Subcutaneous abdominal adipose tissue (tissue), 5 donors: ENCODE results near the gene CYBA.
A peak's percentile ranks its signal among the peaks of the same experiment; 100 is the strongest.
"Not testable (repeated sequence)": the region's sequence is repeated elsewhere in the genome, so short reads cannot be mapped to it uniquely, and the experiment has no call there.

Source experiments
- H3K27ac ChIP-seq: one replicate; pipeline ENCODE4 v1.7.0; 2013; ENCODE audit warnings: low read depth, mild to moderate bottlenecking, inconsistent platforms, low read length, moderate library complexity
- H3K27me3 ChIP-seq, 5 donors: one replicate each; pipeline ENCODE4 v1.7.0; 2013; ENCODE audit warnings: low read length in 5 of 5, inconsistent platforms in 1 of 5; ENCODE audit not compliant: control insufficient read depth in 5 of 5, insufficient read depth in 4 of 5
- H3K36me3 ChIP-seq, 5 donors: one replicate each; pipeline ENCODE4 v1.7.0; 2013; ENCODE audit warnings: low read length in 5 of 5; ENCODE audit not compliant: control insufficient read depth in 5 of 5, insufficient read depth in 5 of 5
- H3K4me1 ChIP-seq, 5 donors: one replicate each; pipeline ENCODE4 v1.7.0; 2013; ENCODE audit warnings: low read length in 5 of 5, mild to moderate bottlenecking in 3 of 5, moderate library complexity in 1 of 5; ENCODE audit not compliant: control insufficient read depth in 5 of 5, insufficient read depth in 5 of 5
- H3K4me3 ChIP-seq, 5 donors: one replicate each; pipeline ENCODE4 v1.7.0; 2013; ENCODE audit warnings: low read length in 5 of 5, low read depth in 1 of 5
- H3K9ac ChIP-seq, 5 donors: one replicate each; pipeline ENCODE4 v1.7.0; 2013; ENCODE audit warnings: low read length in 5 of 5, mild to moderate bottlenecking in 4 of 5, moderate library complexity in 3 of 5
- H3K9me3 ChIP-seq, 5 donors: one replicate each; pipeline ENCODE4 v1.7.0; 2013; ENCODE audit warnings: low read length in 5 of 5; ENCODE audit not compliant: control insufficient read depth in 5 of 5
- donor health status: healthy.
- donor health status: healthy.
- donor health status: healthy.
- donor health status: healthy.
- donor health status: healthy.

CYBA gene

GRCh38 chr16:88610080-88610479 lies 40.8 kb downstream of the CYBA start:
- peaks cover 3 to 90% (median 74%) of the 10 kb centered on the region in 5 donors for H3K36me3 ChIP-seq
- H3K9ac ChIP-seq, result no peak overlapping the region
- H3K9me3 ChIP-seq, result no peaks in the 10 kb centered on the region
- no peak overlapping the region for H3K4me3 ChIP-seq
- no peaks in the 10 kb centered on the region for H3K27me3 ChIP-seq
- no peaks in the 10 kb centered on the region for H3K4me1 ChIP-seq
- H3K27ac ChIP-seq, result no peak overlapping the region

- not testable (repeated sequence) for H3K4me1 ChIP-seq, H3K4me3 ChIP-seq, H3K27ac ChIP-seq, H3K9me3 ChIP-seq, H3K27me3 ChIP-seq, H3K9ac ChIP-seq
- H3K36me3 ChIP-seq, result peaks cover 3 to 89% (median 75%) of the 10 kb centered on the region in 5 donors
Observed at GRCh38 chr16:88609426-88609825, 41.4 kb downstream of the CYBA start.

- no peak overlapping the region for H3K4me3 ChIP-seq
- no peak overlapping the region for H3K9ac ChIP-seq
- H3K27me3 ChIP-seq, result no peaks in the 10 kb centered on the region
- H3K4me1 ChIP-seq, result no peaks in the 10 kb centered on the region
- peaks cover 3 to 75% (median 66%) of the 10 kb centered on the region in 5 donors for H3K36me3 ChIP-seq
- no peaks in the 10 kb centered on the region for H3K9me3 ChIP-seq
- H3K27ac ChIP-seq, result no peak overlapping the region
Observed at GRCh38 chr16:88608076-88608475, 42.8 kb downstream of the CYBA start.

GRCh38 chr16:88606148-88606757 lies 44.6 kb downstream of the CYBA start:
- peaks cover 3 to 74% (median 67%) of the 10 kb centered on the region in 5 donors for H3K36me3 ChIP-seq
- no peaks in the 10 kb centered on the region for H3K9me3 ChIP-seq
- no peaks in the 10 kb centered on the region for H3K27me3 ChIP-seq
- no peaks in the 10 kb centered on the region for H3K4me1 ChIP-seq
- H3K27ac ChIP-seq, result no peak overlapping the region
- no peak overlapping the region for H3K4me3 ChIP-seq
- H3K9ac ChIP-seq, result no peak overlapping the region

- H3K27ac ChIP-seq, result no peak overlapping the region
- H3K36me3 ChIP-seq, result peaks cover 3 to 74% (median 67%) of the 10 kb centered on the region in 5 donors
- no peaks in the 10 kb centered on the region for H3K27me3 ChIP-seq
- H3K9me3 ChIP-seq, result no peaks in the 10 kb centered on the region
- H3K4me1 ChIP-seq, result peaks cover 0 to 3% (median 0%) of the 10 kb centered on the region in 5 donors
- no peak overlapping the region for H3K9ac ChIP-seq
- H3K4me3 ChIP-seq, result no peak overlapping the region
Observed at GRCh38 chr16:88605186-88606147, 45.4 kb downstream of the CYBA start.

- Histone ChIP-seq H3K9me3 (no peaks in the 10 kb centered on the region), H3K27me3 (no peaks in the 10 kb centered on the region), H3K27ac (no peak overlapping the region), H3K4me1 (peaks cover 2 to 27% (median 15%) of the 10 kb centered on the region in 5 donors), H3K9ac (no peak overlapping the region), H3K36me3 (peaks cover 0 to 70% (median 63%) of the 10 kb centered on the region in 5 donors), H3K4me3 (no peak overlapping the region)
Observed at GRCh38 chr16:88602091-88602490, 48.8 kb downstream of the CYBA start.

- H3K27me3 ChIP-seq, result no peaks in the 10 kb centered on the region
- H3K4me3 ChIP-seq, result no peak overlapping the region
- H3K9me3 ChIP-seq, result no peaks in the 10 kb centered on the region
- H3K36me3 ChIP-seq, result peaks cover 0 to 64% (median 57%) of the 10 kb centered on the region in 5 donors
- H3K4me1 ChIP-seq, result peaks cover 2 to 27% (median 15%) of the 10 kb centered on the region in 5 donors
- H3K27ac ChIP-seq, result no peak overlapping the region
- no peak overlapping the region for H3K9ac ChIP-seq
Observed at GRCh38 chr16:88601313-88602036, 49.4 kb downstream of the CYBA start.

GRCh38 chr16:88600539-88600896 lies 50.3 kb downstream of the CYBA start:
- H3K4me3 ChIP-seq, result no peak overlapping the region
- H3K27me3 ChIP-seq, result no peaks in the 10 kb centered on the region
- H3K9me3 ChIP-seq, result no peaks in the 10 kb centered on the region
- peaks cover 2 to 27% (median 15%) of the 10 kb centered on the region in 5 donors for H3K4me1 ChIP-seq
- H3K36me3 ChIP-seq, result peaks cover 0 to 58% (median 48%) of the 10 kb centered on the region in 5 donors
- H3K27ac ChIP-seq, result no peak overlapping the region
- no peak overlapping the region for H3K9ac ChIP-seq

GRCh38 chr16:88599825-88600538 lies 50.9 kb downstream of the CYBA start:
- no peaks in the 10 kb centered on the region for H3K9me3 ChIP-seq
- peak overlapping the region in 1 of 5 donors; percentile 21 for H3K9ac ChIP-seq
- H3K27ac ChIP-seq, result peak overlapping the region; percentile 37
- H3K4me1 ChIP-seq, result peaks cover 2 to 27% (median 15%) of the 10 kb centered on the region in 5 donors
- peaks cover 0 to 54% (median 44%) of the 10 kb centered on the region in 5 donors for H3K36me3 ChIP-seq
- H3K4me3 ChIP-seq, result no peak overlapping the region
- no peaks in the 10 kb centered on the region for H3K27me3 ChIP-seq
